Measurements from ENCODE around the gene VTA1. TPM values are rescaled to one million over a fixed set of nuclear protein-coding genes. Genes with fewer than 3 reads are reported as not detected.
A peak's percentile ranks its signal among the peaks of the same experiment; 100 is the strongest.
"Not testable (repeated sequence)": the region's sequence is repeated elsewhere in the genome, so short reads cannot be mapped to it uniquely, and the experiment has no call there.

The VTA1 gene
- total and polyA plus RNA-seq, 4 donors = 20.1 to 29.9 (median 25.7) TPM

DNA sequence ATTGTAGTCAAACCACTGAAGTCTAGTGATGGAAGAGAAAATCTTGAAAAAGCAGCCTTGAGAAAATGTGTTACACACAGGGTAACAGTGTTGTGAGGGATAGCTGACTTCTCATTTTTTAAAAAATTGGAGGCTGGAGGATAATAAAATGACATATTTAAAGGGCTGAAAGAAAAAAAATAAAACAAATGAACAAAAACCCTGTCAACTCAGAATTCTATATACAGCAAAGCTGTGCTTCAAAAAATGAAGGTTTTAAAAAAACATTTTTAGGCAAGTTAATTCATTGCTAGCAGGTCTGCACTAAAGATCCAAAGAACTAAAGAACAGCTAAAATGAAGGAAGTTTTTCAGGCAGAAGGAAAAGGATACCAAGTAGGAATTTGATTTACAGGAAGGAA, 31.1 kb downstream of the VTA1 start:
- intact Hi-C loops (cut with DNase I) = no loop called here
- DNase-seq = no peak
- Histone ChIP-seq H3K4me1 (ENCODE audit: control insufficient read depth in 1 of 2, insufficient read depth in 2 of 2, low read length in 2 of 2) (no peaks in the 10 kb centered on the region), H3K4me3 (ENCODE audit: low read length in 2 of 2) (no peak overlapping the region), H3K27ac (ENCODE audit: low read depth in 1 of 2, low read length in 2 of 2) (no peak overlapping the region), H3K9me3 (ENCODE audit: control insufficient read depth, low read length) (no peaks in the 10 kb centered on the region), H3K36me3 (ENCODE audit: control insufficient read depth in 1 of 2, insufficient read depth in 2 of 2, low read length in 1 of 2) (peaks cover 0 to 2% of the 10 kb centered on the region in 2 donors), H3K27me3 (ENCODE audit: control insufficient read depth in 1 of 2, insufficient read depth in 2 of 2, low read length in 1 of 2) (no peaks in the 10 kb centered on the region)
- ATAC-seq (ENCODE audit: low FRiP score) = no peak

DNA sequence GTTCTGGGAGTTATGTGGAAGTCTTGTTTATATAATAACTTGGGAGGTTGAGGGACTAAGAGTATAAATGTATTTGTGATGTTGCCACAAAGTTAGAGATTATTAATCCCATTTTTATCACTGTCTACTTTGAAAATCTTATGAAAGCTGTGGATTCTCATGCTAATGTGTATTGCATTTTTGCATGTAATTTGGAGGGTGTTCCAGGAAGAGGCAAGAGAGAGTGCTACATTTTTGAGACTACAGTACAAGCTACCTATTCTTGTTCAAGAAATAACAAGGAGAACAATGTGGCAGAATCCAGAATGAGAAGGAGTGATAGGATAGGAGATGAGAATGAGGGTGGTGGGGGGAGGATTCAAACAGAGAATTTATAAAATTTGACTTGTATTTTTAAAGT, 34.9 kb downstream of the VTA1 start:
- Histone ChIP-seq H3K4me3 (ENCODE audit: low read length in 2 of 2) (no peak overlapping the region), H3K9me3 (ENCODE audit: control insufficient read depth, low read length) (no peaks in the 10 kb centered on the region), H3K27ac (ENCODE audit: low read depth in 1 of 2, low read length in 2 of 2) (no peak overlapping the region), H3K4me1 (ENCODE audit: control insufficient read depth in 1 of 2, insufficient read depth in 2 of 2, low read length in 2 of 2) (no peaks in the 10 kb centered on the region), H3K36me3 (ENCODE audit: control insufficient read depth in 1 of 2, insufficient read depth in 2 of 2, low read length in 1 of 2) (no peaks in the 10 kb centered on the region), H3K27me3 (ENCODE audit: control insufficient read depth in 1 of 2, insufficient read depth in 2 of 2, low read length in 1 of 2) (no peaks in the 10 kb centered on the region)
- ATAC-seq (ENCODE audit: low FRiP score) (no peak), DNase-seq (no peak)
- intact Hi-C loops (cut with DNase I) = no loop called here

DNA sequence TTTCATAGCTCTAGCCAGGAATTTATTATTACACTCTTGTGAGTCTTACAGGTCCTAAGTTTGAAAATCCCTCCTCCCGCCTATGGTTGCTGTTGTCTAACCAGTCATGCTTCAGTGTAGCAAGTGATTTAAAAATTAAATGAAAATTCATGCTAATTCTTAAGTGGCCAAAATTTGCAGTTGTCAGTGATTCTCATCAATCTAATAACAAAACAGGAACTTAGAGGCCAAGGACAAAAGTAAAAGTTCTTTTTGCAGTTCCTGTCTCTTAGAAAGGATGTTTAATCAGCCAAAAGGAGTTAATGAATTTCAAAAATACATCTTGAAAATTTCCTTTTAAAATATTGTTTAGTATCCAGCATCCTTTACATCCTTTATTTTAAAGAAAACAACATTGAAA, 36.3 kb downstream of the VTA1 start:
- H3K36me3 ChIP-seq (ENCODE audit: control insufficient read depth in 1 of 2, insufficient read depth in 2 of 2, low read length in 1 of 2) = no peaks in the 10 kb centered on the region
- 98 to 99% methylated on average over 1 of the region's 1 CpG for WGBS, 2 donors
- no peak overlapping the region for H3K4me3 ChIP-seq (ENCODE audit: low read length in 2 of 2)
- intact Hi-C loops (cut with DNase I) = no loop called here
- H3K27ac ChIP-seq (ENCODE audit: low read depth in 1 of 2, low read length in 2 of 2) = no peak overlapping the region
- H3K27me3 ChIP-seq (ENCODE audit: control insufficient read depth in 1 of 2, insufficient read depth in 2 of 2, low read length in 1 of 2) = no peaks in the 10 kb centered on the region
- H3K4me1 ChIP-seq (ENCODE audit: control insufficient read depth in 1 of 2, insufficient read depth in 2 of 2, low read length in 2 of 2) = no peaks in the 10 kb centered on the region
- DNase-seq = no peak
- no peak for ATAC-seq (ENCODE audit: low FRiP score)
- no peaks in the 10 kb centered on the region for H3K9me3 ChIP-seq (ENCODE audit: control insufficient read depth, low read length)

DNA sequence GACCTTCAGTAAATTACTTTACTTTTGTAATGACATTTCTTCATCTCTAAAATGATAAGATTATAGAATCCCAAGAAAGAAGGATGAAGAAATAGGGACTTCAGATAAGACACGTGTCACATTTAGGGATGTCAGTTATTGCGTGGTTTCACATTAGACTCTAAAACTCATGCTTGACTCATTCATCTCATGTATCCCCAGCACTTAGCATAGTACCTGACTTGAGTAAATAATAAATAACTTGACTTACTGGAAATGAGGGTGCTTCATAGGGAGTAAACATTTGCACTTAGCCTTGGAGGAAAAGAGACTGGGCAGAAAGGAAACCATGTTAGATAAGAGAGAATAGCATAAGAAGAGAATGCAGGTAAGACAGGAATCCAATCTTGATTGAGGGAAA, 37.2 kb downstream of the VTA1 start:
- intact Hi-C loops (cut with DNase I) = no loop called here
- Histone ChIP-seq H3K27ac (ENCODE audit: low read depth in 1 of 2, low read length in 2 of 2) (no peak overlapping the region), H3K9me3 (ENCODE audit: control insufficient read depth, low read length) (no peaks in the 10 kb centered on the region), H3K27me3 (ENCODE audit: control insufficient read depth in 1 of 2, insufficient read depth in 2 of 2, low read length in 1 of 2) (no peaks in the 10 kb centered on the region), H3K4me1 (ENCODE audit: control insufficient read depth in 1 of 2, insufficient read depth in 2 of 2, low read length in 2 of 2) (no peaks in the 10 kb centered on the region), H3K4me3 (ENCODE audit: low read length in 2 of 2) (no peak overlapping the region), H3K36me3 (ENCODE audit: control insufficient read depth in 1 of 2, insufficient read depth in 2 of 2, low read length in 1 of 2) (no peaks in the 10 kb centered on the region)
- no peak for DNase-seq
- WGBS, 2 donors = 95 to 98% methylated on average over 2 of the region's 2 CpGs
- no peak for ATAC-seq (ENCODE audit: low FRiP score)

DNA sequence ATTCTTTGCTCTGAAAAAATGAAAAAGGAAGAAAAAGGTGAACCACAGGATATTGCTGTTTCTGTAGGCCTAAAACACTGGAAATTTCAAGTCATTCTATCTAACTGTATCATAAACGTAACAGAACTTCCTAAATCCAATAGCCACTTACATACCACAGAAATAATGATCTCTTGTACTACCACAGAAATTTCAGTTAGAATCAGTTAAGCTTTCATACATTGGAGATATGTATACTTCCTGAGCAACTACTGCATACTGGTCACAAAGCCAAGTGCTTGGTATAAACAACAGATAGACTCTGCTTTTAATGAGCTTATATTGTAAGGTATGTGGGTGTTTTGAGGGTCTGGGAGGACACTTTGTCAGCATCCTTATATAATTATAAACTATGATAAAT, 38.6 kb downstream of the VTA1 start:
- Histone ChIP-seq H3K27me3 (ENCODE audit: control insufficient read depth in 1 of 2, insufficient read depth in 2 of 2, low read length in 1 of 2) (no peaks in the 10 kb centered on the region), H3K4me1 (ENCODE audit: control insufficient read depth in 1 of 2, insufficient read depth in 2 of 2, low read length in 2 of 2) (no peaks in the 10 kb centered on the region), H3K27ac (ENCODE audit: low read depth in 1 of 2, low read length in 2 of 2) (no peak overlapping the region), H3K4me3 (ENCODE audit: low read length in 2 of 2) (no peak overlapping the region), H3K36me3 (ENCODE audit: control insufficient read depth in 1 of 2, insufficient read depth in 2 of 2, low read length in 1 of 2) (no peaks in the 10 kb centered on the region), H3K9me3 (ENCODE audit: control insufficient read depth, low read length) (no peaks in the 10 kb centered on the region)
- WGBS, 2 donors = 97 to 100% methylated on average over 1 of the region's 1 CpG
- no peak for ATAC-seq (ENCODE audit: low FRiP score)
- intact Hi-C loops (cut with DNase I) = no loop called here
- DNase-seq = no peak

DNA sequence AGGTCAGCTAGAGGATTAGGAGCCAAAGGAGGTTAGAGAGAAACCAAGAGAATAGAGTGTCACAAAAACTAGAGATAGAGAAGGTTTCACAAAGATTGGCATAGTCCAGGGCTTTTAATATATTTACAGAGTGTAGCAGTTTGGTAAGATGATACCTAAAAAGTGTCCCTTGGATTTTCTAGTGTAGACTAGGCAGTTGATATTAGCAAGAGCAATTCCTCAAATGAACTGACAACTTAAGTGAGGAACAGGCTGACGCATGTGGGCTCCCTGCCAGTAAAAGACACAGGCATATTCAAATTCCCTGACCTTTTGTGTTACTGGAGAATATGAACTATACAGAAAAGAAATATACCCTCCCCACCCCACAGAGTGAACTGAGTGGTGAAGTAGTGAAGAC, 40.1 kb downstream of the VTA1 start:
- Histone ChIP-seq H3K36me3 (ENCODE audit: control insufficient read depth in 1 of 2, insufficient read depth in 2 of 2, low read length in 1 of 2) (no peaks in the 10 kb centered on the region), H3K27me3 (ENCODE audit: control insufficient read depth in 1 of 2, insufficient read depth in 2 of 2, low read length in 1 of 2) (no peaks in the 10 kb centered on the region), H3K4me1 (ENCODE audit: control insufficient read depth in 1 of 2, insufficient read depth in 2 of 2, low read length in 2 of 2) (no peaks in the 10 kb centered on the region), H3K4me3 (ENCODE audit: low read length in 2 of 2) (no peak overlapping the region), H3K9me3 (ENCODE audit: control insufficient read depth, low read length) (no peaks in the 10 kb centered on the region), H3K27ac (ENCODE audit: low read depth in 1 of 2, low read length in 2 of 2) (no peak overlapping the region)
- 21 to 29% methylated on average over 1 of the region's 1 CpG for WGBS, 2 donors
- intact Hi-C loops (cut with DNase I) = no loop called here
- ATAC-seq (ENCODE audit: low FRiP score) = no peak
- DNase-seq = peak in 1 of 2 donors; percentile 50

DNA sequence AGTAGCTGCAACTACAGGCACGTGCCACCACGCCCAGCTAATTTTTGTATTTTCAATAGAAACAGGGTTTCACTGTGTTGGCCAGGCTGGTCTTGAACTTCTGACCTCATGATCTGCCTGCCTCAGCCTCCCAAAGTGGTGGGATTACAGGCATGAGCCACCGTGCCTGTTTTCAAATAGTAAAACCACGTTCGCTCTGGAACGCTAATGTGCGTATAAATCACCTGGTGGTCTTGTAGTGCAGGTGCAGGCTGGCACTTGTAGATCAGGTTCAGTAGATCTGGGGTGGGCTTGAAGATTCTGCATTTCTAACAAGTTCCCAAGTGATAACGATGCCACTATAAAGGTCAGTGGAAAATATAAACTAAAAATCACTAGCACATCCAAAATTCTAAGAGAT, 41.3 kb downstream of the VTA1 start:
- DNase-seq; H3K27ac ChIP-seq (ENCODE audit: low read depth in 1 of 2, low read length in 2 of 2); ATAC-seq (ENCODE audit: low FRiP score); H3K4me3 ChIP-seq (ENCODE audit: low read length in 2 of 2); H3K9me3 ChIP-seq (ENCODE audit: control insufficient read depth, low read length); H3K27me3 ChIP-seq (ENCODE audit: control insufficient read depth in 1 of 2, insufficient read depth in 2 of 2, low read length in 1 of 2); intact Hi-C loops (cut with DNase I); H3K4me1 ChIP-seq (ENCODE audit: control insufficient read depth in 1 of 2, insufficient read depth in 2 of 2, low read length in 2 of 2); H3K36me3 ChIP-seq (ENCODE audit: control insufficient read depth in 1 of 2, insufficient read depth in 2 of 2, low read length in 1 of 2): not testable (repeated sequence)
- 93 to 97% methylated on average over 8 of the region's 8 CpGs for WGBS, 2 donors

DNA sequence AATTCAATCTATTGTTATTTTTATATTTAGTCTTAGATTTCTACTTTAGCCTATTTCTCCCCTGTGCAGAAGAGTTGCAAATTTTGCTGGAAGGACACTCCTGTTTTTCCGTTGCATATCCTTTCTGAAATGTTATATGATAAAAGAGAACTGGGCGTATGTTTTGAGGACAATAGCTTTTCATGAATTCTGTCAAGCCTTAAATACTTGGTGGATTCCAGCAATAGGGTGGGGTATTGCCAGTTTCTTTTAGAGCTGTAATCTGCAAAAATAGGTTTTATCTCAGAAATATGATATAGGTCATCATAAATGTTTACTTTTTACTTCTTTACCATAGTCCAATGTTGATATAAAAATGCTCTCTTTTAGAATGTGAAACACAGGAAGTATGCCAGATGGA, 42.0 kb downstream of the VTA1 start:
- intact Hi-C loops (cut with DNase I) = no loop called here
- Histone ChIP-seq H3K9me3 (ENCODE audit: control insufficient read depth, low read length) (no peaks in the 10 kb centered on the region), H3K27ac (ENCODE audit: low read depth in 1 of 2, low read length in 2 of 2) (no peak overlapping the region), H3K4me1 (ENCODE audit: control insufficient read depth in 1 of 2, insufficient read depth in 2 of 2, low read length in 2 of 2) (no peaks in the 10 kb centered on the region), H3K4me3 (ENCODE audit: low read length in 2 of 2) (no peak overlapping the region), H3K36me3 (ENCODE audit: control insufficient read depth in 1 of 2, insufficient read depth in 2 of 2, low read length in 1 of 2) (no peaks in the 10 kb centered on the region), H3K27me3 (ENCODE audit: control insufficient read depth in 1 of 2, insufficient read depth in 2 of 2, low read length in 1 of 2) (no peaks in the 10 kb centered on the region)
- no peak for DNase-seq
- WGBS, 2 donors = 73 to 99% methylated on average over 2 of the region's 2 CpGs
- ATAC-seq (ENCODE audit: low FRiP score) = no peak

DNA sequence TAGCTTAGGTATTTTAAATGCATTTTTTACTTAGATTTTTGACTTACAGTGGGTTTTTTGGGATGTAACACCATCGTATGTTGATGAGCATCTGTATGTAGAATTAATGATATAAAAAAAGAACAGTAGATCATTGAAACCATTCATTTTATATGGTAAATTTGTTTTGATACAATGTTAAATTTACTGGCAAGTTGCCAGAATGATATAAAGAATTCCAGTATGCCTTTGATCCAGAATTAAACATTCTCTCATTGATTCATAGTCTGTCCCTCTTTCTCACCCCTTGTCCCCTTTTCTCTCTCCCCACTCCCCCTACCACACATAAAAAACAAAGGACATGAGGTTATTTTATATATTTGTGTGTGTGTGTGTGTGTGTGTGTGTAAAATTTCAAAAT, 45.3 kb downstream of the VTA1 start:
- DNase-seq (no peak), ATAC-seq (ENCODE audit: low FRiP score) (no peak)
- WGBS, 2 donors = 97 to 100% methylated on average over 1 of the region's 1 CpG
- no peak overlapping the region for H3K27ac ChIP-seq (ENCODE audit: low read depth in 1 of 2, low read length in 2 of 2)
- no peak overlapping the region for H3K4me3 ChIP-seq (ENCODE audit: low read length in 2 of 2)
- no peaks in the 10 kb centered on the region for H3K27me3 ChIP-seq (ENCODE audit: control insufficient read depth in 1 of 2, insufficient read depth in 2 of 2, low read length in 1 of 2)
- intact Hi-C loops (cut with DNase I) = no loop called here
- H3K36me3 ChIP-seq (ENCODE audit: control insufficient read depth in 1 of 2, insufficient read depth in 2 of 2, low read length in 1 of 2) = no peaks in the 10 kb centered on the region
- no peaks in the 10 kb centered on the region for H3K4me1 ChIP-seq (ENCODE audit: control insufficient read depth in 1 of 2, insufficient read depth in 2 of 2, low read length in 2 of 2)
- H3K9me3 ChIP-seq (ENCODE audit: control insufficient read depth, low read length) = no peaks in the 10 kb centered on the region

DNA sequence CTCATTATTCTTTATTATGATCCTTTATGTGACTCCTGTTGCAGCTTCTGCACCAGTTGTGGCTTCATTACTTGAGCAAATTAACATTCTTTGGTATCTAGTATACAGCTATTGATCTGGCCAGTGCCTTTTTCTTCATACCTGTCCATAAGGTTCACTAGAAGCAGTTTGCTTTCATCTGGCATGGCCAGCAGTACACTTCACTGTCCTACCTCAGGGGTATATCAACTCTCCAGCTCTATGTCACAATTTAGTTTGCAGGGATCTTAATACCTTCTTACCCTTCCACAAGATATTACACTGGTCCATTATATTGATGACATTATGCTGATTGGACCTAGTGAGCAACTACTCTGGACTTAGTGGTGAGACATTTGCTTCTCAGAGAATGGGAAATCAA, 46.6 kb downstream of the VTA1 start:
- H3K9me3 ChIP-seq (ENCODE audit: control insufficient read depth, low read length) = no peaks in the 10 kb centered on the region
- H3K27me3 ChIP-seq (ENCODE audit: control insufficient read depth in 1 of 2, insufficient read depth in 2 of 2, low read length in 1 of 2) = no peaks in the 10 kb centered on the region
- intact Hi-C loops (cut with DNase I) = no loop called here
- no peak for DNase-seq
- no peaks in the 10 kb centered on the region for H3K36me3 ChIP-seq (ENCODE audit: control insufficient read depth in 1 of 2, insufficient read depth in 2 of 2, low read length in 1 of 2)
- H3K4me3 ChIP-seq (ENCODE audit: low read length in 2 of 2) = no peak overlapping the region
- no peak overlapping the region for H3K27ac ChIP-seq (ENCODE audit: low read depth in 1 of 2, low read length in 2 of 2)
- no peaks in the 10 kb centered on the region for H3K4me1 ChIP-seq (ENCODE audit: control insufficient read depth in 1 of 2, insufficient read depth in 2 of 2, low read length in 2 of 2)
- ATAC-seq (ENCODE audit: low FRiP score) = no peak

Data from aorta (tissue), 5 donors.